Choroid plexus epithelial cell (primary cell): ENCODE results near the gene CD83.
"Not testable (repeated sequence)": the region's sequence is repeated elsewhere in the genome, so short reads cannot be mapped to it uniquely, and the experiment has no call there.

ENCODE experiments used
- DNase-seq: peaks from one replicate; pipeline ENCODE4 v3.0.0-alpha.2; 2010; ENCODE audit warnings: low read depth
- H3K4me3 ChIP-seq: 2 replicates; pipeline ENCODE4 v1.5.1; 2011; ENCODE audit warnings: low read depth, mild to moderate bottlenecking, control low read depth, low read length, moderate library complexity
- TF ChIP-seq, protein P1 (sequence below): conservative IDR thresholded peaks from 2 replicates; pipeline ENCODE4 v1.5.1; 2011; ENCODE audit warnings: low read depth, mild to moderate bottlenecking, control low read depth, inconsistent platforms, low read length, moderate library complexity

The CD83 gene

DNA sequence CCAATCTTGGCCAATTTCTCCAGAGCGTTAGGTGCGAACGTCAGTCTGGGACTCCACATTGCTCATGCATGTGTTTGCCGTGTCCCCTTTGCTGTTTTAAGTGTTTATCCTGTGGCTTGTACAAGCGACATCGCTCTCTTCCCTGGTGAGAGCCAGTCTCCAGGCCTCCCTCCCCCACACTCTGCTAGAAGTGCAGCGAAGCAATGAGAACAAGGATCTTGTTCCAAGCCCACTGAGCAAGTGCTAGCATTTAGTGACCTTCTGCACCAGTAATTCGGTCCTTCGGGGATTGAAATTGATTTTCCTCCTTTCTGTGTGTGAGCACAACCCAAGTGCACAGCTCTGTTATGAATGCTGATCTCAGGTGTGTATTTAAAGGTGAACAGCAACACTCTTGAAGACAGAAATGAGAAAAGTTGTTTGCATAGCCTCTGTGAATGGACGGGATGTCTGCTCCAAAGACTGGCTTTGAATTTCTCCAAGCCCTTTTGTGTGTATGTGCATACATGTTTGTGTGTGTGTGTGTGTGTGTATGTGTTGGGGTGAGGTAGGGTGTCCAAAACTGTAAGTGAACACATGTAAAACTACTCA lies 29.0 kb downstream of the CD83 start:
- no peak for DNase-seq
- TF ChIP-seq, protein P1, sequence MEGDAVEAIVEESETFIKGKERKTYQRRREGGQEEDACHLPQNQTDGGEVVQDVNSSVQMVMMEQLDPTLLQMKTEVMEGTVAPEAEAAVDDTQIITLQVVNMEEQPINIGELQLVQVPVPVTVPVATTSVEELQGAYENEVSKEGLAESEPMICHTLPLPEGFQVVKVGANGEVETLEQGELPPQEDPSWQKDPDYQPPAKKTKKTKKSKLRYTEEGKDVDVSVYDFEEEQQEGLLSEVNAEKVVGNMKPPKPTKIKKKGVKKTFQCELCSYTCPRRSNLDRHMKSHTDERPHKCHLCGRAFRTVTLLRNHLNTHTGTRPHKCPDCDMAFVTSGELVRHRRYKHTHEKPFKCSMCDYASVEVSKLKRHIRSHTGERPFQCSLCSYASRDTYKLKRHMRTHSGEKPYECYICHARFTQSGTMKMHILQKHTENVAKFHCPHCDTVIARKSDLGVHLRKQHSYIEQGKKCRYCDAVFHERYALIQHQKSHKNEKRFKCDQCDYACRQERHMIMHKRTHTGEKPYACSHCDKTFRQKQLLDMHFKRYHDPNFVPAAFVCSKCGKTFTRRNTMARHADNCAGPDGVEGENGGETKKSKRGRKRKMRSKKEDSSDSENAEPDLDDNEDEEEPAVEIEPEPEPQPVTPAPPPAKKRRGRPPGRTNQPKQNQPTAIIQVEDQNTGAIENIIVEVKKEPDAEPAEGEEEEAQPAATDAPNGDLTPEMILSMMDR: no peak
- no peak overlapping the region for H3K4me3 ChIP-seq

DNA sequence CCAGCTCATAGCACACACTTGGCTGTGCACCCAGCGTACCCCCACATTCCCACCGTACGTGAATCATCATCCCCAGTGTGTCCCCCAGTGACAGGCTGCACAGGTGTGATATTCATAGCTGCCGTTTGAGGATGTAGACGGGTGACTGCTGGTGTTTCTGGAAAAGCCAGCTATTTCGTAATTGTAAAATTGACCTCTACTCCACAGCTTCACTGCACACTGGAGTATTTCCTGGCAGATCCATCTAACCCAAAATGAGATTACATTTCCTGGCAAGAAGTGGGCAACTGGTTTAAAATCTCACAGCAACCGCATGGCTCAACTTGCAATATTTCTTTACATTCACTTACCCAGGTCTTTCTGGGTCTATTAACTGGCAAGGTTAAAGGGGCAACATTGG lies 30.3 kb downstream of the CD83 start:
- DNase-seq: no peak
- TF ChIP-seq, protein P1: no peak

DNA sequence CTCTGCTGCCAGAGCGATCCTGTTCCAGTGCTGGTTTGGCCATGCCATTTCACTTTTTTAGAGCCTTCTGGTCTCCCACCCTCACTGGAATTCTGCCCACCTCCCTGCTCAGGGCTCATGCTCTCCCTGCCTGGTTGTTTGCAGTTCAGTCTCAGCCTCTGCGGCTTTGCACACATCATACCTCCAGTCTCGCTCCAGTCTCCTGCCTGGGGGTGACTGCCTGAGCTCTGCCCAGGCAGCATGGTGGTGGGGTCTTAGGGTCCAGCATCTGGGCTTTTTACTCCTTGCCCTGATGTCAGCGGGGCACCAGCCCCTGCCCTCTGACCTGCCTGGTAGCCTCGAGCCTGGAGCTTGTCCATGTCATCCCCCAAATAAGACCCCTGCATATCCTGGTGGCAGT lies 30.9 kb downstream of the CD83 start:
- H3K4me3 ChIP-seq: no peak overlapping the region
- TF ChIP-seq, protein P1: no peak
- DNase-seq: no peak

More for the DNA sequence above, 30.3 kb downstream of the CD83 start:
- no peak overlapping the region for H3K4me3 ChIP-seq

DNA sequence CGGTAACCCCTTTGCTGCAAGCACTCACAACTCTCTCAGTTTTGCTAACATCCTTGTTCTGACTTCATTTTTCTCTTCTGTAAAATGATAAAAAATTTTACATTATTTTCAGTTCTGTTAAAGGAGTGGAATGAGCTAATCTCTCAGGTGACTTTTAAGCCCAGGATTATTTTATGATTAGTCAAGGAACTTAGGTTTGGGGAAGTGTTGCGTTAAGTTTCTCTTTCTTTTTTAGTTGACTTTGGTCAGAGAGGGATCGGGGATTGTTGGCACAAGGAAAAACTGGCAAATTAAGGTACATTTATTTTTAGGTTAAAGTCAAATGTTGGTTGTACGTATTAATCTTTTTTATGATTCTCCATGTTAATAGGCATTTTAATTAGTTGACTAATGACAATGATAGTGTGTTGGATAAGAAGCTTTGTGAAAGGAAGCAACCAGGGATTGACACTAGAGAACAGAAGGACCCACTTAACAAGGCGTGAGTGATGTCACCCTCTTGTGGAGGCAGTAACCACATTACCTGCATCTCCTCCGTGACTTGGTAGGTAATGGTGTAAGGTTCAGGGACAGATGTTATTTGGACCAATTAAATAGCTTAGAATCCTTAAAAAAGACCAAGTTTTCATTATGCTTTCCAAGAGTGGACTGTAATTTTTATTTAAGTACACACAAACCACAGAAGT lies 31.6 kb downstream of the CD83 start:
- DNase-seq: no peak
- H3K4me3 ChIP-seq: no peak overlapping the region
- TF ChIP-seq, protein P1: no peak

DNA sequence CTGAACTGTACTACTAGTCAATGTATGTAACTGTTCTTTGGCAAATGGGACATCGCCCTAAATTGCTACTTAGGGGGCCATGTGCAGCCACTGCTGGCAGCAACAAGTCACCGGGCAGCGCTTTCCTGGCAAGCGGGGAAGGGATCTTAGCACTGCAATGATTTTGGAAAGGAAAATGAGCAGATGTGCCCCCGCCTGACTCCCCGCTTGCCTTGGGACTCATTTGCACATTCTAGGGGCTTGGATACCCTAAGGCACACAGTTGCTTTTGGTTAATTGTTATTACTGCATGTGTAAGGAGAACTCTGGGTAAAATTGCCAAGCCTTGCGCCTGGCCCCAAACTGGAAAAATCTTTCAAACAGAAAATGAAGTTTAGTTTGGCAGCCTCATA lies 32.2 kb downstream of the CD83 start:
- DNase-seq: no peak
- H3K4me3 ChIP-seq: no peak overlapping the region
- TF ChIP-seq, protein P1: no peak

DNA sequence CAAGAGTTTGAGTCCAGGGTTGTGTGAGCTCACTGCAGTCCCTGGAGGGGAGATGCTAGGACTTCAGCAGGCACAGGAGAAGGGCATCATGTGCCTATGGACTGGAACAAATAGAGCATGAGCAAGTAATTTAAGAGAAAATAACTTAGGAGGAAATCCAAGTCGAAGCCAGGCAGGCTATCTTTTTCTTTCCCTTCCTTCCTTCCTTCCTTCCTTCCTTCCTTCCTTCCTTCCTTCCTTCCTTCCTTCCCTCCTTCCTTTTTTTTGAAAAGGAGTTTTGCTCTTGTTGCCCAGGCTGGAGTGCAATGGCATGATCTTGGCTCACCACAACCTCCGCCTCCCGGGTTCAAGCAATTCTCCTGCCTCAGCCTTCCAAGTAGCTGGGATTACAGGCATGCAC lies 33.7 kb downstream of the CD83 start:
- H3K4me3 ChIP-seq, DNase-seq: not testable (repeated sequence)

DNA sequence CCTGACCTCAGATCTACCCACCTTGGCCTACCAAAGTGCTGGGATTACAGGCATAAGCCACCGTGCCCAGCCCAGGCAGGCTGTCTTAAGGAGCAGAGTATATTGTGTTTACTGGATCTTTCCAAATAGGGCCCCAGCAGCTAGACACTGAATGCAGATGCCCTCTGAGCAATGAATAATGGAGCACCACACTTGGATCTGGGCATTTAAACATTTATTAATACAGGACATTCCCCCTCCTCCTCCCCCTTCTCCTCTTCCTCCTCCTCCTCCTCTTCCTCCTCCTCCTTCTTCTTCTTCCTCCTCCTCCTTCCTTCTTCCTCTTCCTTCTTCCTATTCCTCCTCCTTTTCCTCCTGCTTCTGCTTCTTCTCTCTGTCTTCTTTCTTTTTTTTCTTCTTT lies 34.2 kb downstream of the CD83 start:
- TF ChIP-seq, protein P1: no peak
- H3K4me3 ChIP-seq: no peak overlapping the region
- DNase-seq: no peak
